ENCODE data around the gene PIK3CB.
"Not testable (repeated sequence)": the region's sequence is repeated elsewhere in the genome, so short reads cannot be mapped to it uniquely, and the experiment has no call there.

The PIK3CB gene

DNA sequence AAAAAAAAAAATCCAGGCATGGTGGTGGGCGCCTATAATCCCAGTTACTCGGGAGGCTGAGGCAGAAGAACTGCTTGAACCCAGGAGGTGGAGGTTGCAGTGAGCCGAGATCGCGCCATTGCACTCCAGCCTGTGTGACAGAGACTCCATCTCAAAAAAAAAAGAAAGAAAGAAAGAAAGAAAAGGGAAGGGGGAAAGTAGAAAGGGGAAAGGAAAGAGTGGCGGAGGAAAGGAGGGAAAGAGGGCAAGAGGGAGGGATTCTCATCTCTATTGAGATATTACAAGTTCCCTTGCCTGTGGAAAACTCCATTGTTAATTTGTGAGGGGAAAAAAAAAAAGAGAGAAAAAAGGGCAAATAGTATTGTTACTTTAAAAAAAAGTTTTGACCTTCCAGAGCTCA, 32.5 kb downstream of the PIK3CB start:
- DNase-seq: not testable (repeated sequence)

DNA sequence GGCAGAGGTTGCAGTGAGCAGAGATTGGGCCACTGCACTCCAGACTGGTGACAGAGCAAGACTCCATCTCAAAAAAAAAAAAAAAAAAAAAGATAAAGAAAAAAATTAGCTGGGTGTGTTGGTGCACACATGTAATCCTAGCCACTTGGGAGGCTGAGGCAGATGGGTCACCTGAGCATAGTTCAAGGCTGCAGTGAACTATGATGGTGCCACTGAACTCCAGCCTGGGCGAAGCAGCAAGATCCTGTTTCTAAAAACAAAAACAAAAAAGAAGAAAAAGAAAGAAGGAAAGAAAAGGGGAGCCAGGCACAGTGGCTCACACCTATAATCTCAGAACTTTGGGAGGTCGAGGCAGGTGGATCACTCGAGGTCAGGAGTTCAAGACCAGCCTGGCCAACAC, 32.9 kb downstream of the PIK3CB start:
- no peak for DNase-seq

DNA sequence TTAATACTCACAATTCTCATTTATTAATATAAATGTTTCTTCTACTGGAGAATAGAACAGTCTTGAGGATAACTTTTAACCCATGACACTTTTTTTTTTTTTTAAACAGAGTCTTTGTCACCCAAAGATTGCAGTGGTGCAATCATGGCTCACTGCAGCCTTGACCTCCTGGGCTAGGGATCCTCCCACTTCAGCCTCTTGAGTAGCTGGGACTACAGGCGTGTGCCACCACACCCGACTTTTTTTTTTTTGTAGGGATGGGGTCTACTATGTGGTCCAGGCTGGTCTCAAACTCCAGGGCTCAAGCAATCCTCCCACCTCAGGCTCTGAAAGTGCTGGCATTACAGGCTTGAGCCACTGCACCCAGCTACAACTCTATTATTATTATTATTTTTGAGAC, 34.5 kb downstream of the PIK3CB start:
- DNase-seq: no peak

DNA sequence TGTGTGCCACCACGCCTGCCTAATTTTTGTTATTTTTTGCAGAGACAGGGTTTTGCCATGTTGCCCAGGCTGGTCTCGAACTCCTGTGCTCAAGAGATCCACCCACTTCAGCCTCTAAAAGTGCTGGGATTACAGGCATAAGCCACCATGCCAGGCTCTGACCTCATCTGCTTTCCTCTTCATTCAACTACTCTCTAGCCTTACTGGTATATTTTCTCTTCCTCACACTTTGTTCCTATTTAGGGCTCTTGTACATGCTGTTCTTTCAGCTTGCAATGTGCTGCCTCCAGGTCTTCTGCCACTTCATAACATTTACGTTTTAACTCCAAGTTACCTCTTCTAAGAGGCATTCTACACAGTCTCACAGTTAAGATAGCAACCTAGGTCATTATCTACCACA, 34.9 kb downstream of the PIK3CB start:
- DNase-seq: no peak

DNA sequence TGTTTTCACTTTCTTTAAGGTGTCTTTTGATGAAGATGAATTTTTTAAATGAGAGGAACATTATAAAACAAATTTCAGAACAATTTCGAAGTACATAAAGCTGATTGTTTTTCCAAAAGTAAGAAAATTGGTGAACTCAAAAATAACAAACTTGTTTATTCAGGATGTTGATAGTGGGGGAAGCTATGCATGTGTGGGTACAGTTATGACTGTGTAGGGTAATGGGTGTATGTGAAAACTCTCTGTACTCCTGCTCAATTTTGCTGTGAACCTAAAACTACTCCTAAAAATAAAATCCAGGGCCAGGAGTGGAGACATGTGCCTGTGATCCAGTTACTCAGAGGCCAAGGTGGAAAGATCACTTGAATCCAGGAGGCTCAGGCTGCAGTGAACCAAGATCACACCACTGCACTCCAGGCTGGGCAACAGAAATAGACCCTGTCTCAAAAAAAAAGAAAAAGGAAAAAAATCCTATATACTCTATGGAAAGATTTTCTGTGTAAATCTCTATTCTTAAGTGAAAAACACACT, 37.2 kb downstream of the PIK3CB start:
- DNase-seq: no peak

DNA sequence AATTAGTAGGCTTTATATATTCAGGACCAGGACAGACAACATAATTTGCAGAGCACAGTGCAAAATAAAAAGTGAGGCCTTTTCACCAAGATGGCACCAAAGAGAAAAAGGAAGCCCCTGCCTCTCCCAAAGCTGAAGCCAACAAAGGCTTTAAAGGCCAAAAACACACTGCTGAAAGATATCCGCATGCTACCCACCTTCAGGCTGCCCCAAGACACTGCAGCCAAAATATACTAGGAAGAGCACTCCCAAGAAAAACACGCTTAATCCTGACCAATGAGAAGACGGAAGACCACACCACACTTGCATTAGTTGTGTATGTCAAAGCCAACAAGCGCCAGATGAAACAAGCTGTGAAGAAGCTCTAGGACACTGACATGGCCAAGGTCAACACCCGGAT, 38.0 kb downstream of the PIK3CB start:
- no peak for DNase-seq

DNA sequence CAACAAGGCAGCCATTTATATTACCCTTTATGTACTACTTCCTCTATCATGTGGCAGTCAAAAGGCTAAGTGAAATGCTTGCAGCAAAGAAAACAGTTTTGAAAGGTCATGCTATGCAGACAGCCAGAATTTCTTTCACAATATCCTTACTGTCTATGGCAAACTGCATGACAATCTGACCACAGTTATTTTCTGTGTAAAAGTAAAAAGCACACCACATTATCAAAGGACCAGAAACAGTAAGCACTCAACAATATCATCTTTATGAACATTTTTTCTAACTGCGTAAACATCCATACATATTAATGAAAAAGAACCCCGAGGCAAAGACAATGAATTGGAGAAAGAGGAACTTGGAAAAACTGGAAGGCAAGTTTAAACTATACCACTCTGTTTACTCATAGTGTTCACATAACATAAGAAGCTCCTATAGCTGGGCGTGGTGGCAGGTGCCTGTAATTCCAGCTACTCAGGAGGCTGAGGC, 47.9 kb downstream of the PIK3CB start:
- DNase-seq: no peak

DNA sequence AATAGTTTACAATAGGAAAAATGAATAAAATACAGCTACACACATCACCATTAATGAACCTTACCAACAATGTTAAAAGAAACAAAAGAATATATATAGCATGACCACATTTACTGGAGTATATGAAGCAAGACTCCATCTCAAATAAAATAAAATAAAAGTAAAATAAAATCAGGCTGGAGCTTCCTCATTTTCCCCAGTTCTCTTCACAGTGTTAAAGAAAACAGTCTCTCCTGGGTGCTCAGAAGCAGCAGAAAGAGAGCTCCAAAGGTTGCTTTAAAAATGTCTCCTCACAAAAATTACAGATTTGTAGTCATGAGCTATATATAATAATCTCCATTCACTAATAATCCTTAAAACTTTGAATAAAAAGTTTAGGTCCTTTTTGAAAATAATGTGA, 48.8 kb downstream of the PIK3CB start:
- DNase-seq: no peak

DNA sequence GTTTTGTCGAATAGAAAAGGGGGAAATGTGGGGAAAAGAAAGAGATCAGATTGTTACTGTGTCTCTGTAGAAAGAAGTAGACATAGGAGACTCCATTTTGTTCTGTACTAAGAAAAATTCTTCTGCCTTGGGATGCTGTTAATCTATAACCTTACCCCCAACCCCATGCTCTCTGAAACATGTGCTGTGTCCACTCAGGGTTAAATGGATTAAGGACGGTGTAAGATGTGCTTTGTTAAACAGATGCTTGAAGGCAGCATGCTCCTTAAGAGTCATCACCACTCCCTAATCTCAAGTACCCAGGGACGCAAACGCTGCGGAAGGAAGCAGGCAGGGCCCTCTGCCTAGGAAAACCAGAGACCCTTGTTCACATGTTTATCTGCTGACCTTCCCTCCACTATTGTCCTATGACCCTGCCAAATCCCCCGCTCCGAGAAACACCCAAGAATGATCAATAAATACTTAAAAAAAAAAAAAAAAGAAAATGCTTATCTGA, 49.3 kb downstream of the PIK3CB start:
- not testable (repeated sequence) for DNase-seq

DNA sequence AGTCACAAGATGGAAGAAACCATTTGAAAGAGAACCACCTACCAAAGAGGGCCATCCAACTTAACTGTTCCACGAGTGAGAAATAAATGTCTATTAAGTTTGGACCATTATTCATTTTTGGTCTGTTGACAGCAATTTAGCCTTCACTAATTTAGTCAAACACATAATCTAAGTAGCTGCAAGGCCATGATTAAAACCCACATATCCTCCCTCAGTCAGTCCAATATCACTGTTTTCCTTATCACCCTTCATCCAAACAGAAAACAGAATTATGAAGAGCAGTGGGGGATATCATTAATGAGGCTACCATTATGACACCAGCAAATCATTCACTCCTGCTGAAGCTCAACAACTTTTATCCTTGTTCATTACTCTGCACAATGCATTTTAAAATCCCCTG, 52.0 kb downstream of the PIK3CB start:
- no peak for DNase-seq

DNA sequence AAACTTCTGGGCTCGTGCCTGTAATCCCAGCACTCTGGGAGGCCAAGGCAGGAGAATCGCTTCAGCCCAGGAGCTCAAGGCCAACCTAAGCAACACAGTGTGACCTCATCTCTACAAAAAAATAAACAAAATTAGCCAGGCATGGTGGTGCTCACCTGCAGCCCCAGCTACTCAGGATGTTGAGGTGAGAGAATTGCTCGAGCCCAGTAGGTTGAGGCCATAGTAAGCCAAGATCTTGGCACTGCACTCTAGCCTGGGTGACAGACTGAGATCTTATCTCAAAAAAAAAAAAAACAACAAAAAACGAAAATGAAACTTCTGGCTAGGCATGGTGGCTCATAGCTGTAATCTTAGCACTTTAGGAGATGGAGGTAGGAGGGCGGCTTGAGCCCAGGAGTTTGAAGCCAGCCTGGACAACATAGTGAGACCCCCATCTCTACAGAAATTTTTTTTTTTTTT, 53.7 kb downstream of the PIK3CB start:
- no peak for DNase-seq

DNA sequence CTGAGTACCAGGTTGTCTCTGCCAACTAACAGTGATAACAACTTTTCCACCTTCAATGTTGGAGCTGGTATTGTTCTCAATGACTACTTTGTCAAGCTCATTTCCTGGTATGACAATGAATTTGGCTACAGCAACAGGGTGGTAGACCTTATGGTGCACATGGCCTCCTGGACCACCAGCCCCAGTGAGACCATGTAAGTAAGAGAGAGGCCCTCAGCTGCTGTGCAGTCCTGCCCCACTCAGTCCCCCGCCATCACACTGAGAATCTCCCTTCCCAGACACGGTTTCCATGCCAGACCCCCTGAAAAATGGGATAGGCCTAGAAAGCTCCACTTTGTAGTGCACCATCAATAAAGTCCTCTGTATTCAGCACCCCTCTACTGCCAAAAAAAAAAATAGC, 56.1 kb downstream of the PIK3CB start:
- no peak for DNase-seq

DNA sequence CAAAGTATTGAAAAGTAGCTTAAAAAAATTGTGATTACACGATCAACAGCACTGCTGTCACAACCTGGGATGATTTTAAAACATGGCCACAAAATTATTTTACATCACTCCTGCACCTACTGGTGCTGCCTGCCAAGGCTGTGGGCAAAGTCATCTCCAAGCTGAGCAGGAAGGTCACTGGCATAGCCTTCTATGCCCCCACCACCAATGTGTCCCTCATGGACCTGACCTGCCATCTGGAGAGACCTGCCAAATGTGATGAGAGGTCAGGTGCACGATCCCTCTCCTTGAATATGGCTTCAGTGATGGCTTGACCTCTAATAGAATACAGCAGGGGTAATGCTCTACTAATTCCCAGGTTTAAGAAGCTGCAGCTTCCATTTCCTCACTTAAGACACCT, 57.8 kb downstream of the PIK3CB start:
- no peak for DNase-seq

DNA sequence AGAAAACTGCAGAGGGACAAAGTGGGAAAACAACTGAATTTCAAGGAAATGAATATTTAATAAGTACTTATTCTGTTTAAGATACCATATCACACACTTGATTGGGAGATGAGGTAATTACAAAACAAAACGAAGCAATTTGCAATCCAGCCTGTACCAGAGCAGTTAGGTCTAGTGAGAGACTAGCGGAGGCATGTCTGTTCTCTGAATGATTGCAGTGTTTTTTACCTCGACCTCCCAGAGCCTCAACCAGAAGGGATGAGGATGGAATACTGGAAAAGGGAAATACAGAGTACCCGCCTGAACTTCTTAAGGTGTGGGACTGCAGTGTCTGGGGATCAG, 59.5 kb downstream of the PIK3CB start:
- no peak for DNase-seq

DNA sequence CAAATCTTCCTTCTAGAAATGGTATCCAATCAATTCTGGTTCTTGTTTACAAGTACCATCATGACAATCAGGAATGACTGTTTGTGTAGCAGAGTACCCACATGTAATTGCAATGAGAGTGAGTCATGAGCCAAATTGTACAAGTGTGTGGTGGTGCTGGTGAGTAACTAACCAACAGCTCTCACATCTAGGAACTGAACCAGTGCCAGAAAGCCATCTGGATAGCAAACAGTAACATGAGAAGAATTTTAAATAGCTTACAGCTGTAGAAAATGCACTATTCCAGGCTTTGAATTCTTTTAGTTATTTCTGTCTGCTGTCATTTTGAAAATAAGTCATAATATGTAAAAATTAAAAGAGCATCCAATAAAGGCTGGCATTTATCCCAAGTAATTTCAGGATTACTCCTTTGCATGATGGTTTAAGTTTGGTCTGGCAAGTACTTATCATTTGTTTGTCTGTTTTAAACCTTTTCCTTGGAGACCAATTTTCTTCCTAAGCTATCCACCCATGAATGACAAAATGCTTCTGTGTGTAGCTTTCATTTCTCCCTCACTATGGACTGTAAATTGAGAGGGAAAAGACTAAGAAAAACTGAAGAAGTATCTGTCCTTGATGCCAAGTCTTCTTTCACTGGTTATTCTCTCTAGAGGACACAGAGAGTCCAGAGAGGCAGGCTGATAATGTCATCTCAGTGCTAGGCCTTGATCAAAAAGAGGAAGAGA, 60.0 kb downstream of the PIK3CB start:
- DNase-seq: no peak

DNA sequence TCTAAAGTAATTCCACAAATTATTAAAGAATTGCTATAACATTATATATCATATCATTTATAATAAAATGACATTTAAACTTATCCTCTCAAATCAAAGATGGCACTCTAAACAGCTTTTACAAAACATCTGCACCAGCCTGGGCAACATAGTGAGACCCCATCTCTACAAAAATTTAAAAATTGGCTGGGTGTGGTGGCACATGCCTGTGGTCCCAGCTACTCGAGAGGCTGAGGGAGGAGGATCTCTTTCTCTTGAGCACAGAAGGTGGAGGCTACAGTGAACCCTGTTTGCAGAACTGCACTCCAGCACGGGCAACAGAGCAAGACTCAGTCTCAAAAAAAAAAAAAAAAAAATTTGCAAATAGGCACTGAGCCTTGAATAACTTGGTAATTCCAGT, 63.1 kb downstream of the PIK3CB start:
- no peak for DNase-seq

DNA sequence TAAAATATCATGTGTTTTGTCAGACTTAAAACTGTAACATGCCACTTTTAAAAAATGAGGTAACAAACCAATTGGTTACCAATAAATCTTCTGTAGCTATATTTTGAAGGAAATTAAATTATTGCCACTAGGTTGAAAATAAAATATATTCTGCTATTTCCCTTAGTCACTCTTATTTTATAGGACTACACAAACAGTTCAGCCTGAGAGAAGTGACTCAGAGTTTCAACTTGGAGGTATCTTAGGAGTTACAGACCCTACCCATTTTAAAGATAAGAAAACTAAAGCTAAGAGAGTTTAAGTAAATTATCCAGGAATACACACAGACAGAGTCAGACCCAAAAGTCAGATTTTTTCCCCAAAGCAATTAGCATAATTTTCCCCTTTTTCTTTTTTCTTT, 65.1 kb downstream of the PIK3CB start:
- DNase-seq: no peak

DNA sequence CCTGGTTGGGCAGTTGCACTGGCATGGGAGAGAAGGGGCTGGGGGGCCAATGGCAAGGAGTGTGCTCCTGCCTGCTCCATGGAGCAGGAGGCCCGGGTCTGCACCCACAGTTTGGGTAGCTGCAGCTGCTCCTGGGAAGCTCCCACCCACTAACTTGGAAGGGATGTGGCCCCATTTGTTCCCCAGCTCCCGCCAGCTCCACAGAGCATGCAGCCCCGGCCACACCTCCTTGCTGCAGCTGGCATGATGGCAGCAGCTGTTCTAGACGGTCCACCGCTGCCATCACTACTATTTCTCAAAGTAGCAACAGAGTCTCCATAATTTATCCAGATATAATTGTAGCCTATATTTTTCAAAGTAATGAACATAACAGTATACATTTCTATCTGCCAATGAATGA, 65.8 kb downstream of the PIK3CB start:
- no peak for DNase-seq

DNA sequence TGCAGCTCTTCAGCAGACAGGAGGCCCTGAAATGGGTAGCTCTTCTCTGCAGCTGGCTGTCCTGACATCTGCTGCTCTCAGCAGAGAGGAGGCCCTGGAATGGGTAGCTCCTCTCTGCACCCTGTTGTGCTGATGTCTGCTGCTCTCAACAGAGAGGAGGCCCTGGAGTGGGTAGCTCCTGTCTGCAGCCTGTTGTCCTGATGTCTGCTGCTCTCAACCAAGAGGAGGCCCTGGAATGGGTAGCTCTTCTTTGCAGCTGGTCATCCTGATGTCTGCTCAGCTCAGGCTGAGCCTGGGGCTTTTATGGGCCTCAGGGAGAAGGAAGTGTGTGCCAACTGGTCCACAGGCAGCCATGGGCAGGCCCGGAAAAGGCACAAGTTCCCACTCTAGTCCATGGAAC, 66.6 kb downstream of the PIK3CB start:
- DNase-seq: no peak

DNA sequence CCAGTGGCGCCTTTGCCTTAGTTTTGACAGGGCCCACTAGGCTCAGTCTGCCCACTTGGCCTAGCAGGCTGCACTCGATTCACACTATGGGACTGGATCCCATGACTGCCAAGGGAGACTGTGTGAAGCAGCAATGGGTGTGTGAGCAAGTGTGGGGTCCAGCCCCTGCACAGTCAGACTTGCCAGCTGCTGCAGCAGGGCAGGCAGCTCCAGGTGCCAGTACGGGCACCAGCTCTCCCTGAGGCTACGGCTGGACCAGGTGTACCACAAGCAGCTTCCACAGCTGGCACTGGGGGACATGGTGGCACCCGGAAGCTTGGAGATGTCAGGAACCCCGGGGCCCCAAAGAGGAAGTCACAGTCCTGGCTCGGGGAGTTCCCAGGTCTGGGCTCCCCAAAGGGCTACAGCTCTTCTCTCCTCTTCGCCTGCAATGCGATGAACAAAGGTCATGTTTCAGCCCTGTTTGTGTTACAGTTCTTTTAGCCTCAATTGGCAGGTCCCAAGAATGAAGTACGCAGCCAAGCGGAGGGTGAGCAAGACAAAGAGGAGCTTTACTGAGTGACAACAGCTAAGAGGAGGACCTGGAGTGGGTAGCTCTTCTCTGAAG, 67.1 kb downstream of the PIK3CB start:
- no peak for DNase-seq

DNA sequence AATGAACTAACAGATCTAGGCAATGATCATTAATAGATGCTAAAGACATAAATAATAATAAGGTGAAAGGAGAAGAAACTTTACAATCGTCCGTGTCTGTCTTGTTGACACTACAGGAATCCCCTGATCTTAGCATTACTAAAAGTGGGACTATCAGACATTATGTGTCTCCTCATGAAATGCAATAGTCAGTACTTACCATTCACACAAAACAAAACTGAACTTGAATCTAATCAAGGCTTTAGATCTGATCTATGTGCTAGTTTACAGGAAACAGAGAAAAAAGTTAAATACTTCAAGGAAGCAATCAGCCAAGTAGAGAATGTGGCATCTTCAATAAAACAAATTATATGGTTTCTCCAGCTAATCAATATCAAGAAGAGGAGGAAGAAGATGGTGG, 73.7 kb downstream of the PIK3CB start:
- no peak for DNase-seq

DNA sequence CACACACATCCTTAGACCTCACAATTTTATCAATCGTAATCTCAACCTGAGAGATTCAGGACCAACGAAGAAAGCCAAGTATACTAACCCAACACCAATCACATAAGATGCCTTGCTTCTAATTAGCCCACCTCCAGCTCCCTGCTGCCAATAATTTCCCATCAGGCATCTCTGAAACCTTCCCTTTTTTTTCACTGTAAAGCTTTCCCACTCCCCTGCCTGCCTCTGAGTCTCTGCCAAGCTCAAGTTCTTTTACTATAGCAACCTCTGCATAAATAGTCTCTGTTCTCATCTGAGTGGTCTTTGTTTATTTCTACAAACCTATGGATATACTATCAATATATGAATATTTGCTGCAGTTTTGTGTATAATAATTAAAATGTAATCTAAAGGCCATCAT, 86.5 kb downstream of the PIK3CB start:
- no peak for DNase-seq

DNA sequence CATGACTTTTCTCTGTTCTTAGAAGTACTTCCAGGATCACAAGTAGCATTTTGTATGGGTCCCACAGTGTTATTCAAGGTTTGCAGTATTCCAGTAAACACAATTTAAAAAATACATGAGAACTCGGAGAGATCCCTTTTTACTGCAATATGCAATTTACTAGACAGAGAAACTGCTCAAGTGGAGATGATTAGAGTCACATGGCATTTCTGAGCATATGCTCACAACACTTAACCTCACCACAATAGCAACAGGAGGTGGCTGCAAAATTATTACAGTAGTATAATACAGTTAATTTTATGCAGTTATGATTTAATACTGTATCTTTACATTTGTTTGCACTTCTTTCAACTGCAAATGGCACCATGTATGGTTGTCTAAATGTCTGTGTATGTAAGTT, 87.5 kb downstream of the PIK3CB start:
- DNase-seq: no peak

DNA sequence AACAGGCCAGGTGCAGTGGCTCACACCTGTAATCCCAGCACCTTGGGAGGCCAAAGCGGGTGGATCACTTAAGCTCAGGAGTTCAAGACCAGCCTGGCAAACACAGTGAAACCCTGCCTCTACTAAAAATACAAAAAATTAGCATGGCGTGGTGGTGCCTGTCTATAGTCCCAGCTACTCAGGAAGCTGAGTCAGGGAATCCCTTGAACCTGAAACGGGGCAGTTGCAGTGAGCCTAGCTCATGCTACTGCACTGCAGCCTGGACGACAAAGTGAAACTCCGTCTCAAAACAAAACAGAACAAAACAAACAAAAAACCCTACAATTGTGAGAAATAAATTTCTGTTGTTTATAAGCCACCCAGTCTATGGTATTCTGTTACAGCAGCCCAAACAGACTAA, 94.7 kb downstream of the PIK3CB start:
- DNase-seq: no peak

DNA sequence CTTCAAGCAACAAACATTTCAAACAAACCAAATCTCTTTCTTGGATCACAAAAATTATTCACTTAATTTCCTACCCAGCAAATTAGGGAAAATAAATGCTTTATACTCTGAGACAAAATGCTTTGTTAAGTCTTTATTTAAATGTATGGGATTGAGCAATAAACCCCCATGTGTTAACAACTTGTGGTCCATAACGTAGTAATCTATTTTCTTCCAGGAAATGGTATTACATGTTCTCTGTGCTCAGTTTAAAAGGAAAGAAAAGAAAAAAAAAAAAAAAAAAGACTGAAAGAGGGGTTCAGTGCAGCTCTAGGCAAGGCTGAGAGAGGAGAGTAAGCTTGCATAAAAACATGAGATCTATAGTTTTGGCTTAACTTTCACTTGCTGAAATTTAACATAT, 102.3 kb downstream of the PIK3CB start:
- no peak for DNase-seq

All from 8988T (cell line).